Endodermal cell (in vitro differentiated cells): ENCODE data around the gene AGRN. TPM values are rescaled to one million over a fixed set of nuclear protein-coding genes. Genes with fewer than 3 reads are reported as not detected.

Experiments
- DNase-seq: peaks from one replicate; pipeline ENCODE4 v3.0.0-alpha.2; 2017
- H3K27ac ChIP-seq: 2 replicates; pipeline ENCODE4 v1.5.1; 2013; ENCODE audit warnings: mild to moderate bottlenecking, low read depth, low read length, moderate library complexity
- H3K27me3 ChIP-seq: 2 replicates; pipeline ENCODE4 v1.6.1; 2013; ENCODE audit warnings: mild to moderate bottlenecking, low read length, moderate library complexity; ENCODE audit not compliant: insufficient read depth, control insufficient read depth, poor library complexity, severe bottlenecking
- H3K36me3 ChIP-seq: 2 replicates; pipeline ENCODE4 v1.7.0; 2013; ENCODE audit warnings: mild to moderate bottlenecking, low read length, moderate library complexity; ENCODE audit not compliant: control insufficient read depth, insufficient read depth
- H3K4me1 ChIP-seq: one replicate; pipeline ENCODE4 v1.7.0; 2013; ENCODE audit warnings: low read length; ENCODE audit not compliant: control insufficient read depth, insufficient read depth
- H3K4me3 ChIP-seq: 2 replicates; pipeline ENCODE4 v1.5.1; 2013; ENCODE audit warnings: mild to moderate bottlenecking, low read length, moderate library complexity
- H3K9ac ChIP-seq: 2 replicates; pipeline ENCODE4 v1.6.1; 2013; ENCODE audit warnings: mild to moderate bottlenecking, low read length, moderate library complexity; ENCODE audit not compliant: poor library complexity, severe bottlenecking; ENCODE audit errors: extremely low read depth
- H3K9me3 ChIP-seq: 2 replicates; pipeline ENCODE4 v1.6.1; 2013; ENCODE audit warnings: mild to moderate bottlenecking, low read length, moderate library complexity; ENCODE audit not compliant: control insufficient read depth
- H3K27ac Mint-ChIP-seq: 2 replicates; pipeline ENCODE4 v1.8.0; 2020; ENCODE audit warnings: mixed read lengths
- H3K27me3 Mint-ChIP-seq: 2 replicates; pipeline ENCODE4 v1.8.0; 2021; ENCODE audit warnings: mild to moderate bottlenecking, mixed read lengths; ENCODE audit not compliant: insufficient read depth
- H3K36me3 Mint-ChIP-seq: 2 replicates; pipeline ENCODE4 v1.8.0; 2020; ENCODE audit warnings: low read depth, mixed read lengths
- H3K4me1 Mint-ChIP-seq: 2 replicates; pipeline ENCODE4 v1.8.0; 2020; ENCODE audit warnings: mixed read lengths
- H3K4me3 Mint-ChIP-seq: 2 replicates; pipeline ENCODE4 v1.8.0; 2020; ENCODE audit warnings: mild to moderate bottlenecking, moderate library complexity, mixed read lengths
- H3K9me3 Mint-ChIP-seq: 2 replicates; pipeline ENCODE4 v1.8.0; 2020; ENCODE audit warnings: mild to moderate bottlenecking, mixed read lengths
- WGBS, 2 experiments: methylation state at CpG; one replicate each; pipeline versions ENCODE4 v1.1.5 to v1.1.7; 2013; ENCODE audit warnings: missing lambda C conversion rate in 2 of 2, mixed read lengths in 1 of 2; ENCODE audit not compliant: insufficient coverage in 1 of 2, insufficient read length in 1 of 2; 5-methylcytosine and 5-hydroxymethylcytosine counted together
- total RNA-seq, 2 donors: library from RNA; stranded (reverse); fragmentation: NEBNext Ultra II Directional in 1 of 2; extraction: Animal tissue kit (Norgen Biotek cat#: 25700) in 1 of 2; gene quantifications; 2 replicates in 1 of 2; 3 replicates in 1 of 2; pipeline ENCODE4 v1.2.1, GENCODE V29; 2021
- TF ChIP-seq, protein P1 (sequence below): fragments of 200-600 bp; sonication (generic); conservative IDR thresholded peaks from 2 replicates; pipeline ENCODE4 v1.5.0; 2021; ENCODE audit warnings: antibody characterized with exemption, mild to moderate bottlenecking

The AGRN gene
- total RNA-seq, 2 donors from 2014 or later, result 269 to 288 TPM

DNA sequence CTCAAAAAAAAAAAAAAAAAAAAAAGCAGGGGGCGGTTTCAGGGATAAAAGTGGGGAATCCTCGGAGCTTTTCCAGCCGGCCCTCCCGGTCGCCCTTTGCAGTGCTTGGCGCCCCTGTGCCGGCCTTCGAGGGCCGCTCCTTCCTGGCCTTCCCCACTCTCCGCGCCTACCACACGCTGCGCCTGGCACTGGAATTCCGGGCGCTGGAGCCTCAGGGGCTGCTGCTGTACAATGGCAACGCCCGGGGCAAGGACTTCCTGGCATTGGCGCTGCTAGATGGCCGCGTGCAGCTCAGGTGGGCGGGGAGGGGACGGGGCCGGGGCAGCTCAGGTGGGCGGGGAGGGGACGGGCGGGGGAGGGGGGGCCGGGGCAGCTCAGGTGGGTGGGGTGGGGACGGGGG, 28.8 kb downstream of the AGRN start:
- Mint-ChIP-seq H3K27me3 (no peaks in the 10 kb centered on the region), H3K4me3 (no peak overlapping the region), H3K27ac (no peak overlapping the region), H3K36me3 (peaks cover 46% of the 10 kb centered on the region), H3K9me3 (no peaks in the 10 kb centered on the region), H3K4me1 (no peaks in the 10 kb centered on the region)
- Histone ChIP-seq H3K4me3 (no peak overlapping the region), H3K9me3 (no peaks in the 10 kb centered on the region), H3K27ac (no peak overlapping the region), H3K27me3 (no peaks in the 10 kb centered on the region), H3K36me3 (peaks cover 38% of the 10 kb centered on the region), H3K9ac (no peak overlapping the region), H3K4me1 (no peaks in the 10 kb centered on the region)
- TF ChIP-seq, protein P1, sequence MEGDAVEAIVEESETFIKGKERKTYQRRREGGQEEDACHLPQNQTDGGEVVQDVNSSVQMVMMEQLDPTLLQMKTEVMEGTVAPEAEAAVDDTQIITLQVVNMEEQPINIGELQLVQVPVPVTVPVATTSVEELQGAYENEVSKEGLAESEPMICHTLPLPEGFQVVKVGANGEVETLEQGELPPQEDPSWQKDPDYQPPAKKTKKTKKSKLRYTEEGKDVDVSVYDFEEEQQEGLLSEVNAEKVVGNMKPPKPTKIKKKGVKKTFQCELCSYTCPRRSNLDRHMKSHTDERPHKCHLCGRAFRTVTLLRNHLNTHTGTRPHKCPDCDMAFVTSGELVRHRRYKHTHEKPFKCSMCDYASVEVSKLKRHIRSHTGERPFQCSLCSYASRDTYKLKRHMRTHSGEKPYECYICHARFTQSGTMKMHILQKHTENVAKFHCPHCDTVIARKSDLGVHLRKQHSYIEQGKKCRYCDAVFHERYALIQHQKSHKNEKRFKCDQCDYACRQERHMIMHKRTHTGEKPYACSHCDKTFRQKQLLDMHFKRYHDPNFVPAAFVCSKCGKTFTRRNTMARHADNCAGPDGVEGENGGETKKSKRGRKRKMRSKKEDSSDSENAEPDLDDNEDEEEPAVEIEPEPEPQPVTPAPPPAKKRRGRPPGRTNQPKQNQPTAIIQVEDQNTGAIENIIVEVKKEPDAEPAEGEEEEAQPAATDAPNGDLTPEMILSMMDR, result no peak
- 90 to 95% methylated on average over 16 to 22 of the region's 28 CpGs for WGBS, 2 experiments
- no peak for DNase-seq

DNA sequence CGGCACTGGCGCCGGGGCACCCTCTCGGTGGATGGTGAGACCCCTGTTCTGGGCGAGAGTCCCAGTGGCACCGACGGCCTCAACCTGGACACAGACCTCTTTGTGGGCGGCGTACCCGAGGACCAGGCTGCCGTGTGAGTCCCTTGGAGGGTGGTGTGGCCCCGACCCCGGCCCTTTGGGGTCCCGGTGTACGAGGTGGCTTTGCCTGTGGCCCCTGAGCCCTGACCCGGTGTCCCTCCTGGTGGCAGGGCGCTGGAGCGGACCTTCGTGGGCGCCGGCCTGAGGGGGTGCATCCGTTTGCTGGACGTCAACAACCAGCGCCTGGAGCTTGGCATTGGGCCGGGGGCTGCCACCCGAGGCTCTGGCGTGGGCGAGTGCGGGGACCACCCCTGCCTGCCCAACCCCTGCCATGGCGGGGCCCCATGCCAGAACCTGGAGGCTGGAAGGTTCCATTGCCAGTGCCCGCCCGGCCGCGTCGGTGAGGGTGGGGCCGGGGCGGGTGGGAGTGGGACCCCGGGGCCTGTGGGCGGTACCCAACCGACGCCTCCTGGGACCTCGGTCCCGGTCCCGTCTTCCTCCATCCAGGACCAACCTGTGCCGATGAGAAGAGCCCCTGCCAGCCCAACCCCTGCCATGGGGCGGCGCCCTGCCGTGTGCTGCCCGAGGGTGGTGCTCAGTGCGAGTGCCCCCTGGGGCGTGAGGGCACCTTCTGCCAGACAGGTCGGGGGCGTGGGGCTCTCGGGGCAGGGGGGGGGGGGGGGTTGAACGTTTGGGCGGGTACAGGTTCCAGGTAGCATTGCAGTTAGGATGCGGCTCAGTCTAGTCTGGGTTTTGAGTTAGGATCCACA, 29.6 kb downstream of the AGRN start:
- Histone ChIP-seq H3K27ac (no peak overlapping the region), H3K9me3 (no peaks in the 10 kb centered on the region), H3K27me3 (no peaks in the 10 kb centered on the region), H3K4me1 (no peaks in the 10 kb centered on the region), H3K36me3 (peaks cover 44% of the 10 kb centered on the region), H3K9ac (no peak overlapping the region), H3K4me3 (no peak overlapping the region)
- 94 to 98% methylated on average over 29 to 57 of the region's 57 CpGs for WGBS, 2 experiments
- H3K9me3 Mint-ChIP-seq, result no peaks in the 10 kb centered on the region
- no peak for DNase-seq
- TF ChIP-seq, protein P1, result no peak
- peaks cover 42% of the 10 kb centered on the region for H3K36me3 Mint-ChIP-seq
- no peak overlapping the region for H3K27ac Mint-ChIP-seq
- no peaks in the 10 kb centered on the region for H3K4me1 Mint-ChIP-seq
- H3K4me3 Mint-ChIP-seq, result no peak overlapping the region
- H3K27me3 Mint-ChIP-seq, result no peaks in the 10 kb centered on the region

DNA sequence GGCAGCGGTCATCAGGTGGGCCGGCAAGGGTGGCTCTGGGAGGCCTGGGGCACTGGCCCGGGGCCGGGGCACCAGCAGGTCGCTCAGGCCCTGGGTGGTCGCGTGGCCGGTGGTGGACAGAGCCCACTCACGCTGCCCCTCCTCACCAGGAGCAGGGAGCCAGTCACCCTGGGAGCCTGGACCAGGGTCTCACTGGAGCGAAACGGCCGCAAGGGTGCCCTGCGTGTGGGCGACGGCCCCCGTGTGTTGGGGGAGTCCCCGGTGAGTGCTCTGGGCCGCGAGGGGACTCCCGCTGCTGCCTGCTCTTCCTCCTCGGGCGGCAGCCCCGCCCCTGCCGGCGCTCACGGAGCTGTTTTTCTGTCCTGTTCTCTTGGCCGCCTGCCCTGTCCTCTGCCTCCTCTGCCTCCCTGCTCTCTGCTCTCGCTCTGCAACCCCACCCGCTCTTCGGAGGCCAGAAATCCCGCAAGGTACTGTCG, 30.7 kb downstream of the AGRN start:
- WGBS, 2 experiments, result 96% methylated on average over 26 to 32 of the region's 32 CpGs
- DNase-seq, result no peak
- Mint-ChIP-seq H3K36me3 (peaks cover 44% of the 10 kb centered on the region), H3K9me3 (no peaks in the 10 kb centered on the region), H3K4me3 (no peak overlapping the region), H3K27me3 (no peaks in the 10 kb centered on the region), H3K4me1 (no peaks in the 10 kb centered on the region), H3K27ac (no peak overlapping the region)
- peaks cover 37% of the 10 kb centered on the region for H3K36me3 ChIP-seq
- H3K27ac ChIP-seq, result no peak overlapping the region
- no peaks in the 10 kb centered on the region for H3K27me3 ChIP-seq
- H3K4me1 ChIP-seq, result no peaks in the 10 kb centered on the region
- TF ChIP-seq, protein P1, result no peak
- H3K4me3 ChIP-seq, result no peak overlapping the region
- no peak overlapping the region for H3K9ac ChIP-seq
- H3K9me3 ChIP-seq, result no peaks in the 10 kb centered on the region
